Measurements from ENCODE around the gene RASA1.
"Not testable (repeated sequence)": the region's sequence is repeated elsewhere in the genome, so short reads cannot be mapped to it uniquely, and the experiment has no call there.

Gene RASA1

DNA sequence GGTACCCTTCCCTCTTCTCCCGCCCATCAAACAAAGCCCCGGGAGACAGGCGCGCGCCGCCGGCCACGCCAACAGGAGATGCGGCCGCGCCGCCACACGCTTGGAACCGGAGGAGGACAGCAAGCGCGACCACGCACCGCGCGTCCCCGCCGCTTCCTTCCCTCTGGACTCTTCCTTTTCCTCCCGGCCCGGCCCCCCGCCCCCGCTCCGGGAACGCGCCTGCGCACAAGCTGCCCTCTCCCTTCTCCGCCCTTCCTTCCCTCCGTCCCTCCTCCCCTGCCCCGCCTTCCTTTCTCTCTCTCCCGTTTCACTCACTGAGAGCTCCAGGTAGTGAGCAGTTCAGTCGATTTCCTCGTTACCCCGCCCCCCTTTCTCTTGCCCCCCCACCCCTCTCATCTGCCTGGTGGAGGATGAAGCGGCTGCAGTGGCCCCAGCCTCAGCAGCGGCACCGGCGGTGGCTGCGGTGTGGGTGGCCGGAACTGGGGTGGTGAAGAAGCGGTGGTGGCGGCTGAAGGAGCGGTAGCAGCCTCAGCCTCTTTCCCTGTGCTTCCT, at the start of gene RASA1:
Gene RASA1, plus strand, starts transcription at position 310 of the 552 bp plus-strand sequence. CDS start 569 bp downstream, outside the sequence.
- DNase-seq (ENCODE audit: low read depth in 3 of 3, low spot score in 1 of 3) = peak; percentile 38 to 78 (median 50)

GRCh38 chr5:87229780-87230179, 37.9 kb upstream of the RASA1 start:
- no peak for DNase-seq (ENCODE audit: low read depth in 3 of 3, low spot score in 1 of 3)

- no peak for DNase-seq (ENCODE audit: low read depth in 3 of 3, low spot score in 1 of 3)
Observed at GRCh38 chr5:87231037-87231808, 36.5 kb upstream of the RASA1 start.

DNA sequence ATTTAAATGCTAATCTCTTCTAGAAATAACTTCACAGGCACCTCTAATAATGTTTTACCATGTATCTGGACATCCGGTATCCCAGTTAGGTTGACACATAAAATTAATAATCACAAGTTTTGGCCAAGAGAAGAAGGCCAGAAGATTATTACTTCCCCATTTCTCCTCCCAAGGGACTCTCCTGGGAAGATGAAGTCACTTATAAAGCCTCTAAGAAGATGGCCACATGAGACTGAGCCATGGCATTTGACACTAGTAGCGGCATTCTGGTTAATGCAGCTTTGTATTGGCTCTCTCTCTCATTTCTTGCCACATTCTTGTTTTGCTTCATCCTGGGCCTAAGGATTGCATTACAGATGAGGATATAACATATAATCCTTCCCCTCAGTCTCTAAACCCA, 34.5 kb upstream of the RASA1 start:
- no peak for DNase-seq (ENCODE audit: low read depth in 3 of 3, low spot score in 1 of 3)

- no peak for DNase-seq (ENCODE audit: low read depth in 3 of 3, low spot score in 1 of 3)
Observed at GRCh38 chr5:87241555-87241954, 26.1 kb upstream of the RASA1 start.

DNA sequence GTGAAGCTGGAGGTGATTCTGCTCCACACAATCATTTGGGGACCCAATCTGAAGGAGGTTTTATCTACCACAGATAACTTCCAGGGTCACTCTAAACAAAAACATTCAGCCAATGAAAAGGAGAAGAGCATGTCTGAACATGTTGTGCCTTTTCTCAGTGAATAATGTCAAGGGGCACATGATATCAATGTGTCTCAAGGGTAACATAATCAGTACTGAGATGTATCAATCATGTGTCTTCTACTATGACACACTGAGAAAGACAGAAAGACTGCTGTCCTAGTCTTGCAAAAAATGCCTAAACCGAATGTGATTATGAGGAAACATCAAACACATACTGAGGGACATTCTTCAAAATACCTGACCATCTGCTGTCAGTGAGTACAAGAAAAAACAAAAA, 25.4 kb upstream of the RASA1 start:
- DNase-seq (ENCODE audit: low read depth in 3 of 3, low spot score in 1 of 3) = no peak

DNA sequence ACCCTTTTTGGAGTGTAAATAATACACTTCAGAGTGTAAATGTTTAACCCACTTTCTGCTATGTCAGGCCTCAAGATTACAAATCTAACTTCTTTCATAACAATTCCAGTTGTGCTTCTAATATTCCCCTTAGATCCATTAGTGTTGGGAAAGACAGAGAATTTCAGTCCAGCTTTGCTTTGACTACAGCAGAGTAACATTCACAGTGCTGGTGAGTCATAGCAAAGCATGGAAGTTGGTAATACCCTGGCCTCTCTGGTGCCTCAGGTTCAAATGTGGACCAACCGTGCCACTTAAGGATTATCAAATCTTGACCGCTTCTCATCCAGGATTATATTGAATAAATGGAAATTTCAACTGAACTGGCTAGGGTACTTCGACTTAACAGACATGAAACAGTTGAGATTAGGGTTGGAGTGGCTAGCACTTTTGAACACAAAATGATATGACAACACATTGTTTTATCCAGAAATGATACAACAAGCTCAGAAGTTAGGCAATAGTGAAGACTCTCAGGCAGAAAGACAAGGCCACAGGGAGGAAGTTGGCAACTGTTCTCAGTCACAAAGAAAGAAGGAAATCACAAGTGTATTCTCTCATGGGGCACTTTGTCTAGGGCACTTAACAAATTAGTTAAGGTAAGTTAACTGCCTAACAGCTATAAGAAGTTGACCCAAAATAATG, 24.4 kb upstream of the RASA1 start:
- no peak for DNase-seq (ENCODE audit: low read depth in 3 of 3, low spot score in 1 of 3)

DNA sequence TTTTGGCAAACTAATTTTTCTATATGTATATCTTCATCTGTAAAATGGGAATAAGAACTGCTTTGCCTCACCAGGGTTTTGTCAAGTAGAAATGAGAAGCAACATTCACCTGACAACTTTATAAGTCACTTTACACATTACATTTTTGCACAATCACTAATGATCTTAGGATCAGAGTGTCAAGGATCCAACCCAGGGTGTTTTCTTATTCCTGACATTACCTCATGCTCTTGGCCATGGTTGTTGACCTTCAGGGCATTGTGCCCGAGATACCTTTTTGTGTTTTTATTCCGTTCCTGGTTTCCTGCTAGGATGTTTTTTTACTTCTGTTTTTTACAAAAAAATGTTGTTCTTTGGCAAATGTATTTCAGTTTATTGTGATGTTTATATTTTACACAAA, 22.2 kb upstream of the RASA1 start:
- DNase-seq (ENCODE audit: low read depth in 3 of 3, low spot score in 1 of 3) = no peak

DNA sequence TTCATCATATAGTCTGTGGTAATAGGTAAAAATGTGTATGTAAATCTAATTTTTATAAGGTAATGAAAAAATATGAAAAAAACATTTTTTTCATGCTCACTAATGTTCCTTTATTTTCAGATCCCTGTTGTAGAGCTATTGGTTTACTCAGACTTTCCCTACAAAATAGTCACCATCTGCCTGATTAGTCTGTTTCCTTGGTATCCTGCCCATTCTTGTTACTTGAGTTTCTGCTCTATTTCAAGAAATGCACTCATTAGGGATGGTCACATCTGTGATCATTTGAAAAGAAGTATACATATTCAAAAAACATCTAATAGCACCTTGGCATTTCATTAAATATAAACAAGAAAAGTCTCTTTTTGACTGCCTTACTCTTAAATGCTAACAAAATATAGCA, 21.6 kb upstream of the RASA1 start:
- no peak for DNase-seq (ENCODE audit: low read depth in 3 of 3, low spot score in 1 of 3)

- no peak for DNase-seq (ENCODE audit: low read depth in 3 of 3, low spot score in 1 of 3)
Observed at GRCh38 chr5:87252283-87252605, 15.4 kb upstream of the RASA1 start.

GRCh38 chr5:87254035-87254434, 13.6 kb upstream of the RASA1 start:
- DNase-seq (ENCODE audit: low read depth in 3 of 3, low spot score in 1 of 3) = no peak

DNA sequence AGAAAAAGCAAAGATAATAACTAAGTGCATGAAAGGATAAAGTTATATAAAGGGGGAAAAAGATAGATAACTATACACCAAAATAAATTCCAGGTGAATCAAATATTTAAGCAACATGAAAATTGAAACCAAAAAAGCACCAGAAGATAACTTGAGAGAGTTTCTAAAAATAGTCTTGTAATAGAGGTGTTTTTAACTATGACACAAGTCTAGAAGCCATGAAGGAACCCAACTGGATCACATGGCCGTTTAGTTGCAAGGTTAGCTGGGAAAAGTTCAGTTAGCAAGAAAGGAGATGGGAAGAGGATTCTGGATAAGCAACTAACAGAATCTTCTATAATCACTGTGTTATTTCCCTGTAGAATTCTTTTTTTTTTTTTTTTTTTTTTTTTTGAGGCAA, 9.2 kb upstream of the RASA1 start:
- DNase-seq (ENCODE audit: low read depth in 3 of 3, low spot score in 1 of 3) = no peak

- no peak for DNase-seq (ENCODE audit: low read depth in 3 of 3, low spot score in 1 of 3)
Observed at GRCh38 chr5:87260604-87261192, 7.0 kb upstream of the RASA1 start.

- DNase-seq (ENCODE audit: low read depth in 3 of 3, low spot score in 1 of 3) = no peak
Observed at GRCh38 chr5:87263498-87263897, 4.2 kb upstream of the RASA1 start.

DNA sequence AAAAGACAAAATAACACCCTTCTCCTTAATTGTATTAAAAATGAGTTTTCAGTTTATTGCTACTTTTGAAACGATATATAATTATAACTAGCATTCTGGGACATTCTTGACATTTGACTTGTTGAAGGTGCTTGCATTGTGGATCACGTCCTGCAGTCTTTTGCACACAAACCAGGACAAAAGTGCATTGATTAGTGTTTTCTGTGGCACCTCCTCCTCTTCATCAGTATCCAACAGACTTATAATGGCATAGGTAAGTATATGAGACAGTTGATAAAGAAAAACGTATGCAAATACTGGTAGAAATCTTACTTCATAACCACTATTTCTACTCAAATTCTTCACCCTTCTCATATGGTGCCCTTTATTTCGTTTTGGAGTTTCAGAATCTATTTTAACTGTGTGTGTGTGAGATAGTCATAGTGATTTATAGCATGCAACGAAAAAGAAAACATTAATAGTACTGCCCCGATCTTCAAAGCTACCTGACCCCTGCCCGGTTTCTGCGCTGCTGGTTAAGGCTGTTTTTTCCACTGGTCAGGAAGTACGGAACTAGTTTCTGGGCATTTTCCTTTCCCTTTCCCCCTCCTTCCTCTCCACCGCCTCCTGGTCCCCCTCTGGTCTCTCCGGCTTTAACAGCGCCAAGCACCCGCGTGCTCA, 639 bp upstream of the RASA1 start:
- no peak for DNase-seq (ENCODE audit: low read depth in 3 of 3, low spot score in 1 of 3)

- DNase-seq (ENCODE audit: low read depth in 3 of 3, low spot score in 1 of 3) = peak; percentile 27 to 56 (median 42)
Observed at GRCh38 chr5:87268126-87268969, 665 bp downstream of the RASA1 start.

DNA sequence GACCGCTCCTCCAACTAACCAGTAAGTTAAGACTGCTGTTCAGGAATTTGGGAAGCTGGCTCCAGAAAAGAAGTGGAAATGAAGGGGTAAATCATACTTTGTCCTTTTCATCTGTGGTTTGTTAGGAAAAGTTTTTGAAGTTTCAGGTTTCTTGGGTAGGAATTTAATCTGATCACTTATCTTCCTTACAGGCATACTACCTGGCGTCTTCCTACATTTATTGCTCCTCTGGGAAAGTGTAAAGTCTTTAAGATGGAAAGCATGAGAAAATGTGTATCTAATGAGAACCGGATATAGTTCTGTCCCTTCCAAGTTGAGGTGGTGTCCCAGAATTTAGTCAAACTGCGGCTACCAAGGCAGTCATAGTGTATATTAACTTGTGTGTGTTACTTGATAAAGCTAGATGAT, 1.3 kb downstream of the RASA1 start:
- no peak for DNase-seq (ENCODE audit: low read depth in 3 of 3, low spot score in 1 of 3)

GRCh38 chr5:87270888-87271287, 3.2 kb downstream of the RASA1 start:
- not testable (repeated sequence) for DNase-seq (ENCODE audit: low read depth in 3 of 3, low spot score in 1 of 3)

- no peak for DNase-seq (ENCODE audit: low read depth in 3 of 3, low spot score in 1 of 3)
Observed at GRCh38 chr5:87276655-87277054, 9.0 kb downstream of the RASA1 start.

DNA sequence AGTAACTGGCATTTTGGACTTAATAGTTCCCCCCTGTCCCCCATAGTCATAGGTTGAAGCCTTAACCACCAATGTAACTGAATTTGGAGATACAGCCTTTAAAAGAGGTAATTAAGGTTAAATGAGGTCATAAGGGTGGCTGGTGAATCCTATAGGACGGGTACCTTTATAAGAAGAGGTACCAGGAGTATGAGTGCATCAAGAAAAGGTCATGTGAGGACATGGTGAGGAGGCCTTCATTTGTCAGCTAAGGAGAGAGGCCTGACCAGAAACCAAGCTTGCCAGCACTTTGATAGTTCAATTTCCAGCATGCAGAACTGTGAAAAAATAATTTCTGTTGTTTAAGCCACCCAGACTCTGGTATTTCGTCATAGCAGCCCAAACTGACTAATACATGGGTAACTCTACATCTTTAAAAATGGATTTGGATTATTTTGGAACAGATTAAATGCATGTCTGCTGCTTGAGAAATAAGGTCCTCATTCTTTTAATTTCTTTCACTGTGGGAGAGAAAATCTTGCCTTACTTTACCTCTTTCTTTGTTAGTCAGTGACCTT, 9.7 kb downstream of the RASA1 start:
- no peak for DNase-seq (ENCODE audit: low read depth in 3 of 3, low spot score in 1 of 3)

All from stimulated activated CD4-positive, alpha-beta T cell treated with anti-CD3 and anti-CD28 coated beads, TNF-alpha, amount 100 ng/mL, for 1 hour (primary cell).